ENCODE data around the gene OPCML. TPM values are rescaled to one million over a fixed set of nuclear protein-coding genes. Genes with fewer than 3 reads are reported as not detected.
A peak's percentile ranks its signal among the peaks of the same experiment; 100 is the strongest.

Gene OPCML
- total RNA-seq, 4 donors from 2014 or later = 0.06 to 0.83 (median 0.24) TPM

DNA sequence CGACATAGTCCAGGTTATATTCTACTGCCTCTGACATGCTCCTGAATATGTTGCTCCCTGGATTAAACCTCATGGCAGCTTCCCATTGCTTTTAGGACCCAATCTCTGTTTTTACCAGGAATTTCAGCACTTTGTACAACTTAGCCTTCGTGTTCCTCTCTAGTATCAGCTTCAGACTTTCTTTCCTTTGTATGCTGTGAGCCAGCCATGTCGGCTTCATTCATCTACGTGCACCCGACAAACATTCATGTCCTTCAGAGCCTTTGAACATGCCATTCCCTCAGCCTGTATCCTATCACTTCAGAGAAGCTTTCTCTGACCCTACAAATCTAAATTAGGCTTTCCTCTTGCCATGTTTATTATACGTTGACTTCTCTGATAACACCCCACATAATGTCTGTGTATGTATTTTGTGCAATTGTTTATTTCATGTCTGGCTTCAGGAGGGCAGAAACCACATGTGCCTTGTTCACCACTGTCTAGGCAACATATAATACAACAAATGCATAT is 743.4 kb downstream of the OPCML start:
- intact Hi-C loops (cut with DNase I) = no loop called here
- Histone ChIP-seq H3K36me3 (no peaks in the 10 kb centered on the region), H3K4me3 (no peak overlapping the region), H3K4me1 (no peaks in the 10 kb centered on the region), H3K27ac (replicated peaks in 1 of 4) (no peak overlapping the region), H3K9me3 (no peaks in the 10 kb centered on the region), H3K27me3 (no peaks in the 10 kb centered on the region)
- 62% methylated on average over 6 of the region's 6 CpGs for WGBS
- TF ChIP-seq POLR2A (IDR thresholded peaks at IDR 0.05; ENCODE audit: low read depth) = no peak
- TF ChIP-seq, protein P1, sequence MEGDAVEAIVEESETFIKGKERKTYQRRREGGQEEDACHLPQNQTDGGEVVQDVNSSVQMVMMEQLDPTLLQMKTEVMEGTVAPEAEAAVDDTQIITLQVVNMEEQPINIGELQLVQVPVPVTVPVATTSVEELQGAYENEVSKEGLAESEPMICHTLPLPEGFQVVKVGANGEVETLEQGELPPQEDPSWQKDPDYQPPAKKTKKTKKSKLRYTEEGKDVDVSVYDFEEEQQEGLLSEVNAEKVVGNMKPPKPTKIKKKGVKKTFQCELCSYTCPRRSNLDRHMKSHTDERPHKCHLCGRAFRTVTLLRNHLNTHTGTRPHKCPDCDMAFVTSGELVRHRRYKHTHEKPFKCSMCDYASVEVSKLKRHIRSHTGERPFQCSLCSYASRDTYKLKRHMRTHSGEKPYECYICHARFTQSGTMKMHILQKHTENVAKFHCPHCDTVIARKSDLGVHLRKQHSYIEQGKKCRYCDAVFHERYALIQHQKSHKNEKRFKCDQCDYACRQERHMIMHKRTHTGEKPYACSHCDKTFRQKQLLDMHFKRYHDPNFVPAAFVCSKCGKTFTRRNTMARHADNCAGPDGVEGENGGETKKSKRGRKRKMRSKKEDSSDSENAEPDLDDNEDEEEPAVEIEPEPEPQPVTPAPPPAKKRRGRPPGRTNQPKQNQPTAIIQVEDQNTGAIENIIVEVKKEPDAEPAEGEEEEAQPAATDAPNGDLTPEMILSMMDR (IDR thresholded peaks at IDR 0.05) = no peak
- TF ChIP-seq EP300 (IDR thresholded peaks at IDR 0.05) = no peak
- no peak for TF ChIP-seq POLR2AphosphoS5 (IDR thresholded peaks at IDR 0.05)
- DNase-seq (ENCODE audit: extremely low spot score) = peak; percentile 39

DNA sequence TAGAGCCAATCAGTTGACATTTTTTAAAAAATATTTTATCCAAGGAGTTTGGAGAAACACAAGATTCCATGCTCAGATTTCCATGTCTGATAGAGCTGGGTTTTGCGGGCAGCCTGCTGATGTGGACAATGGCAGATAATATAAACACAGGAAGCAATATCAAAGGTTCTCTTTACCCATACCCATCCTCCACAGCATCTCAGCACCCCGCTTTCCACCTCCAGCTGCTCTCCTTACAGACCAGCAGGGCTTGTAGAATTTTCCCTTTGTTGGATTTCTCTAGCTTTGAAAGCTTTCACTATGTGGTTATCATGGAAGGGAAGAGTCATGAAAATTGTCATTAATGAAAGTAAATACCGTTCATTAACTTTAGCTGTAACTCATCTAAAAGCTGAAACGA is 746.4 kb downstream of the OPCML start:
- no peak overlapping the region for H3K27ac ChIP-seq (replicated peaks in 1 of 4)
- H3K9me3 ChIP-seq = no peaks in the 10 kb centered on the region
- intact Hi-C loops (cut with DNase I) = no loop called here
- no peak for TF ChIP-seq POLR2A (IDR thresholded peaks at IDR 0.05; ENCODE audit: low read depth)
- TF ChIP-seq, protein P1 (IDR thresholded peaks at IDR 0.05) = no peak
- no peak for TF ChIP-seq EP300 (IDR thresholded peaks at IDR 0.05)
- TF ChIP-seq POLR2AphosphoS5 (IDR thresholded peaks at IDR 0.05) = no peak
- no peak overlapping the region for H3K4me3 ChIP-seq
- DNase-seq (ENCODE audit: extremely low spot score) = no peak
- H3K4me1 ChIP-seq = no peaks in the 10 kb centered on the region
- H3K36me3 ChIP-seq = no peaks in the 10 kb centered on the region
- WGBS = 79% methylated on average over 4 of the region's 4 CpGs
- no peaks in the 10 kb centered on the region for H3K27me3 ChIP-seq

DNA sequence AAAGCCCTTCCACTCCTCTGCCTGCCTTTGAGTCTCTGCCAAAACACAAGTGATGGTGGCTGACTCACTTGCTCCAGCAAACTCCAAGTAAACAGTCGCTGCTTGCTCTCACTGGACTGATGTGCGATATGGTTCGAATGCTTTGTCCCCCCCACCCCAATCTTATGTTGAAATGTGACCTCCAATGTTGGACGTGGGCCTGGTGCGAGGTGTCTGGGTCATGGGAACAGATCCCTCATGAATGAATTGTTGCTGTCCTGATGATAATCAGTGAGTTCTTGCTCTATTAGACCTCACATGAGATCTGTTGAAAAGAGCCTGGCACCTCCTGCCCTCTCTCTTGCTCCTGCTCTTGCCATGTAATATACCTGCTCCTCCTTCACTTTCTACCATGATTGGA is 747.9 kb downstream of the OPCML start:
- Histone ChIP-seq H3K4me1 (no peaks in the 10 kb centered on the region), H3K27me3 (no peaks in the 10 kb centered on the region), H3K27ac (replicated peaks in 1 of 4) (no peak overlapping the region), H3K36me3 (no peaks in the 10 kb centered on the region), H3K4me3 (no peak overlapping the region), H3K9me3 (no peaks in the 10 kb centered on the region)
- intact Hi-C loops (cut with DNase I) = no loop called here
- TF ChIP-seq, protein P1 (IDR thresholded peaks at IDR 0.05) = no peak
- no peak for TF ChIP-seq POLR2A (IDR thresholded peaks at IDR 0.05; ENCODE audit: low read depth)
- TF ChIP-seq EP300 (IDR thresholded peaks at IDR 0.05) = no peak
- TF ChIP-seq POLR2AphosphoS5 (IDR thresholded peaks at IDR 0.05) = no peak
- WGBS = 74% methylated on average over 5 of the region's 5 CpGs
- peak; percentile 77 for DNase-seq (ENCODE audit: extremely low spot score)

DNA sequence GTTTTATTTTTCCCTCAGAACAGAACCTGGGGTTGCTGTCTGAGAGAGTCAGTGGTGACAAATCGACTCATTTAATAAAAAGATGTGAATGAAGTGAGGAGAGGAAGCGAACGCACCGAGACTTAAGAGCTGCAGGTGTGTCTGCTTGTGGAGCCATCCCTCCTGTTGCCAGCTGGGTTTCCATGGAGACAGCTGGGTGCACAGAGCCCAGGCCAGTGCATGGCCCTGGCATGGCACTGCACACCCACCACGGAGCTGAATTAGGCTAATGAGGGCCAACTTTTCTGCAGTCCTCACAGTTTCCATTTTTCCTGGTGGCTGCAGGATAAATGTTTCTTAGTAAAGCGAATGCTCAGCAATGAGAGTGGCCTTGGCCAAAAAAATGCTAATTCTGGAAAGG is 750.2 kb downstream of the OPCML start:
- intact Hi-C loops (cut with DNase I) = no loop called here
- peak; percentile 64 for DNase-seq (ENCODE audit: extremely low spot score)
- Histone ChIP-seq H3K36me3 (no peaks in the 10 kb centered on the region), H3K27ac (replicated peaks in 1 of 4) (no peak overlapping the region), H3K9me3 (no peaks in the 10 kb centered on the region), H3K27me3 (no peaks in the 10 kb centered on the region), H3K4me3 (no peak overlapping the region), H3K4me1 (no peaks in the 10 kb centered on the region)
- TF ChIP-seq POLR2AphosphoS5 (IDR thresholded peaks at IDR 0.05) = no peak
- TF ChIP-seq EP300 (IDR thresholded peaks at IDR 0.05) = no peak
- TF ChIP-seq, protein P1 (IDR thresholded peaks at IDR 0.05) = no peak
- WGBS = 67% methylated on average over 6 of the region's 6 CpGs

DNA sequence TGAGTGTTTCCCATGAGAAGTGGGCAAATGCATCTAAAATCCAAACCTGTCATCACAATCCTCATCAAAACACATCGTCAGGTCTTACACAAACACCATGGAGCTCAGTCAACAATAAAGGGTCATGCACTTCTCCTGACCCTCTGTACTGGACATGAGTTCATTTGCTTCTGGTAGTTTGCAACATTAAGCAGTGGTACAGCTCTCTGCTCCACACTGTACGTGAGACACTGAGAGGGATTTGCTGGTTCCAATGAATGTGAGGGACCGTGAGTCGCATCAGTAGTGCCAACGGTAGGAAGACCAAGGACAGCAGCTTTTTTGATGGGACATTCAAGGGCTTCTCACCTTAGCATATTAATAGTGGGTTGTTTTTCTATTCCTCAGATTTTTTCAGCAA is 752.3 kb downstream of the OPCML start:
- intact Hi-C loops (cut with DNase I) = no loop called here
- WGBS = 80% methylated on average over 5 of the region's 5 CpGs
- no peak overlapping the region for H3K4me3 ChIP-seq
- DNase-seq (ENCODE audit: extremely low spot score) = no peak
- H3K27me3 ChIP-seq = no peaks in the 10 kb centered on the region
- H3K36me3 ChIP-seq = no peaks in the 10 kb centered on the region
- H3K4me1 ChIP-seq = no peaks in the 10 kb centered on the region
- no peak overlapping the region for H3K27ac ChIP-seq (replicated peaks in 1 of 4)
- H3K9me3 ChIP-seq = no peaks in the 10 kb centered on the region
- TF ChIP-seq, protein P1 (IDR thresholded peaks at IDR 0.05) = no peak
- no peak for TF ChIP-seq EP300 (IDR thresholded peaks at IDR 0.05)
- no peak for TF ChIP-seq POLR2AphosphoS5 (IDR thresholded peaks at IDR 0.05)
- no peak for TF ChIP-seq POLR2A (IDR thresholded peaks at IDR 0.05; ENCODE audit: low read depth)

All from esophagus muscularis mucosa (tissue), 4 donors.